Skin of body (tissue), 2 donors: ENCODE data around the gene ACSM3. TPM values are rescaled to one million over a fixed set of nuclear protein-coding genes. Genes with fewer than 3 reads are reported as not detected.
"Not testable (repeated sequence)": the region's sequence is repeated elsewhere in the genome, so short reads cannot be mapped to it uniquely, and the experiment has no call there.

Experiments used
- DNase-seq: peaks from one replicate; lab custom pipeline; 2025; lab: John Stamatoyannopoulos, UW
- total RNA-seq: library from RNA; depleted of rRNA; stranded (reverse); fragments of >200 nt; gene quantifications from one replicate; pipeline ENCODE4 v1.2.3, GENCODE V29; 2014

ACSM3 gene
- 5.1 TPM for total RNA-seq

- DNase-seq: peak; percentile 64
Measured at GRCh38 chr16:20763461-20764232, at the start of gene ACSM3. TSS of gene ACSM3 (plus strand) at chr16:20764014. CDS start at chr16:20770035, 6,021 bp downstream.

GRCh38 chr16:20717718-20718117 lies 46.1 kb upstream of the ACSM3 start:
- not testable (repeated sequence) for DNase-seq

- DNase-seq: no peak
Measured at GRCh38 chr16:20720251-20720650, 43.6 kb upstream of the ACSM3 start.

- no peak for DNase-seq
Measured at GRCh38 chr16:20726661-20727060, 37.2 kb upstream of the ACSM3 start.

GRCh38 chr16:20727181-20727580 lies 36.6 kb upstream of the ACSM3 start:
- no peak for DNase-seq

GRCh38 chr16:20729141-20729540 lies 34.7 kb upstream of the ACSM3 start:
- no peak for DNase-seq

- no peak for DNase-seq
Measured at GRCh38 chr16:20734056-20734455, 29.8 kb upstream of the ACSM3 start.

GRCh38 chr16:20734782-20735181 lies 29.0 kb upstream of the ACSM3 start:
- DNase-seq: no peak

GRCh38 chr16:20735490-20735889 lies 28.3 kb upstream of the ACSM3 start:
- no peak for DNase-seq

- DNase-seq: no peak
Measured at GRCh38 chr16:20740007-20740883, 23.6 kb upstream of the ACSM3 start.

GRCh38 chr16:20740901-20741521 lies 22.8 kb upstream of the ACSM3 start:
- DNase-seq: peak; percentile 83

GRCh38 chr16:20741554-20742285 lies 22.1 kb upstream of the ACSM3 start, which contains the start of gene THUMPD1:
TSS of gene THUMPD1 (minus strand) at chr16:20741818. CDS start at chr16:20741739, 79 bp downstream.
- DNase-seq: peak; percentile 89

- no peak for DNase-seq
Measured at GRCh38 chr16:20743591-20743990, 20.2 kb upstream of the ACSM3 start.

- DNase-seq: no peak
Measured at GRCh38 chr16:20744922-20745440, 18.8 kb upstream of the ACSM3 start.

- DNase-seq: no peak
Measured at GRCh38 chr16:20746461-20746860, 17.4 kb upstream of the ACSM3 start.

- no peak for DNase-seq
Measured at GRCh38 chr16:20747030-20747816, 16.6 kb upstream of the ACSM3 start.

- DNase-seq: no peak
Measured at GRCh38 chr16:20749474-20749873, 14.3 kb upstream of the ACSM3 start.

GRCh38 chr16:20750558-20750957 lies 13.3 kb upstream of the ACSM3 start:
- no peak for DNase-seq

GRCh38 chr16:20753727-20754126 lies 10.1 kb upstream of the ACSM3 start:
- no peak for DNase-seq

- no peak for DNase-seq
Measured at GRCh38 chr16:20755238-20755637, 8.6 kb upstream of the ACSM3 start.
